ENCODE data around the gene SETD4.

SETD4 gene

DNA sequence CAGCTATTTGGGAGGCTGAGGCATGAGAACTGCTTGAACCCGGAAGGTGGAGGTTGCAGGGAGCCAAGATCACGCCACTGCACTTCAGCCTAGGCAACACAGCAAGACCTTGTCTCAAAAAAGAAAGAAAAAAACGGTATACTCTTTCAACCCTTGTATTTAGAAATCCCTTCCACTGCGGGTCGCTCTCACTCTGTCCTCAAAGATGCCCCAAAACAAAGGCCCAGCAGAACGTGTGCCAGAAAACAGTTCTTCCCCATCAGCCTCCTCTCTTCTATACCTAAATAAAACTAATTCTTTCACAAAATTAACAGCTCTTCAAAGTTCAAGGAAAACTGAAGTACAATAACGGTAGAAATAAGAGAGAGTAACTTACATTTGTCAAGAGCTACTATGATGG, 13.2 kb downstream of the SETD4 start:
- DNase-seq (ENCODE audit: low read depth in 2 of 2) = no peak

DNA sequence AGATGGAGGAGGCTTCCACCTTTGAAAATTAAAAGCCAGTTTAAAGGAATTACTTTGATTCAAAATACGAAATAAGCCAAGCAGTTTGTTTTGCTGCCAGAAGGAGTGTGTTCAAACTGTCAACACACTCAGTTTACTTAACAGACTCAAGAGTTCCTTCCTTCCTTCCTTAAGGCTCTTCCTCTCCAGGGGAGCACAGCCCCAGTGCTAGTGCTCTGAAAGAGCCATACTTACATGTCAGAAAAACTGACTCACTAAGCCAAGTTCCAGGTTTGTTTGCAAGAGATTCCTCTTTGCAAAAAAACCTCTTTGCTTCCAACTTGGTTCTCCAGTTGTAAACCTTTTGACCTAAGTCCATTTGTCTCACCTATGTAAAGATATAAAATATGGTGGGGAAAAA, 14.3 kb downstream of the SETD4 start:
- DNase-seq (ENCODE audit: low read depth in 2 of 2) = no peak

- DNase-seq (ENCODE audit: low read depth in 2 of 2) = no peak
Measured at GRCh38 chr21:36044056-36044455, 16.3 kb downstream of the SETD4 start.

DNA sequence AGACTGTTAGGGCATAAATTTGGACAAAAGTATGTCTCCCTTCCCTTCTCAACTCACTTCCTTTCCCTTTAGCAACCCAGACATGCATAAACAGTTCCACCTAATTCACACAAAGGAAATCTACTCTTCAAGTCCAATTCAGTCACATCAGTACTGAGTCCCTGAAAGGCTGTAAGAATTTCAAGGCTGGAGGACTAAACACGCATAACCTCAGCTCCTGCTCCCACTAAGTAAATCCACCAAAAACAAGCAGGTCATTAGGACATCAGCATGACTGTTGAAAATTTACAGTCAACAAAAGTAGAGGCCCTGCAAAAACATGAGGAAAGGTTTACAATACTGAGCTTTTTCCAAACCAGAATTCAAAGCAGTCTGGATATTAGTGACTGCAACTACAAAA, 18.4 kb downstream of the SETD4 start:
- no peak for DNase-seq (ENCODE audit: low read depth in 2 of 2)

GRCh38 chr21:36040389-36040788, 19.9 kb downstream of the SETD4 start:
- no peak for DNase-seq (ENCODE audit: low read depth in 2 of 2)

DNA sequence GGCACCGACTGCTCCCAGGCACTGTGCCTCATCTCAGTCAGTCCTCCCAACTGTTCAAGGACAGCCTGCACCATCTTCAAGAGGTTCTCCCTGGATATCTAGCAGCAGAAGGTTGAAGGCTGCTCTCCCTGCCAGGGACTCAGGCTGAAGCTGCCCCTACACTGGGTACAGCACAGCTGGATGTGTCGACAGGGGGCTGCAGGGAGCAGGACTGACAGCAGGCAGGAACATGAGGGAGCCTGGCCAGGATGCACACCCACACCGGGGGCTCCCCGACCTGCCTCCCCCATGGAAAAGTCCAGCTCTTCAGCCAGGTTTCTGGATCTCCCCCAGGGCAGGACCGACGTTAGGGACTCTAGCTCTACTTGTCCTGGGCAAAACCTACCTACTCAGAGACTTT, 20.5 kb downstream of the SETD4 start:
- no peak for DNase-seq (ENCODE audit: low read depth in 2 of 2)

DNA sequence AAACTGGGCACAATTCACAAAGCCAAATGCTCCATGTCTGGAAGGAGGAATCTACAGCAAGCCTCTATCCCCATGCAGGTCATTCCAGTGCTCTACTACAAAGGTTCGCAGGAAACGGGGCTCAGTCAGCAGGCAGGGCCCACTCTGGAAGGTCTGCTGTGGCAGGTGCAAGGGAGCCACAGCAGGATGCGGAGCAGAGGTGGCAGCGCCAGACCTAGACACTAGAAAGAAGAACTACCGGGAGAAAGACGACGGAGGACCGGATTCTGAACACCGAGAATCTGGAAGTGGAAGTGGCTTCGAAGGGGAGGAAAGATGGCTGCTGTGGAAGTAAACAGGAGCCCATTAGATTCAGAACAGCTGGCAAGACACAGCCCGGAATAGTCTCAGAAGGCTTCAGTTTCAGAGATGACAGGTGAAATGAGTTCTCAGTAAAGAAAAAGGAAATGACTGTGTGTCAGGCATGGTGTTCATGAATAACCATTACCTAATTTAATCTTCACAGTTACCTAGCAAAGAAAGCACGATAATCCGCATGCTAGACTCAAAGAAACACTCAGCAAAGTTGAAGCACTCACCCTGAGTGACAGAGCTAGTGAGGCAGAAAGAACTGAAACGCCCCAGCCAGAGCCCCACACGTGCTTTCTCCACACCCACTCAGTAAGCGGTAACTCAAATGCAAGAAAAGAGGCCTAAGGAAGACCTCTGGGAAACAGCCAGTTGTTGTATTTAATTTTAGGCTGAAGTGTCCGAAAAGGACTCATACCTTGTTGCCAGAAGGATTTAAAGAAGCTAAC, 21.4 kb downstream of the SETD4 start:
- DNase-seq (ENCODE audit: low read depth in 2 of 2) = no peak

DNA sequence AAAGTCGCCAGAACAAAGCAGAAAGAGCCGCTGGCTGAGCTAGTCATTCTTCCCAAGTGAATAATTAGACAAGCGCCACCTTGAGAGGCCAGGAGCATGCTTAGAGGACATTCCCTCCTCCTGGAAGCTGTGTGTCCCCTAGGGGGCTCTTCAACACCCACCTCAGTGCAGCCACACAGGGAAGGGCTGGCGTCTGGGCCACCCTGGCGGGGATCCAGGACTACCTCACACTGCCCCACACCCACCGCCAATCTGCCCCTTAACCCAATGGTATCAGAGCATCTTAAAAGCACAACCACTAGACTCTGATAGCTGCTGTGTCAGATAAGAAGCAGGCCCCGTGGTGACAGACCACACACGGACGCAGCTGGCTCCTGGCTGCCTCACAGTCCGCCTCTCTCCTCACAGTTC, 24.9 kb downstream of the SETD4 start:
- DNase-seq (ENCODE audit: low read depth in 2 of 2) = no peak

DNA sequence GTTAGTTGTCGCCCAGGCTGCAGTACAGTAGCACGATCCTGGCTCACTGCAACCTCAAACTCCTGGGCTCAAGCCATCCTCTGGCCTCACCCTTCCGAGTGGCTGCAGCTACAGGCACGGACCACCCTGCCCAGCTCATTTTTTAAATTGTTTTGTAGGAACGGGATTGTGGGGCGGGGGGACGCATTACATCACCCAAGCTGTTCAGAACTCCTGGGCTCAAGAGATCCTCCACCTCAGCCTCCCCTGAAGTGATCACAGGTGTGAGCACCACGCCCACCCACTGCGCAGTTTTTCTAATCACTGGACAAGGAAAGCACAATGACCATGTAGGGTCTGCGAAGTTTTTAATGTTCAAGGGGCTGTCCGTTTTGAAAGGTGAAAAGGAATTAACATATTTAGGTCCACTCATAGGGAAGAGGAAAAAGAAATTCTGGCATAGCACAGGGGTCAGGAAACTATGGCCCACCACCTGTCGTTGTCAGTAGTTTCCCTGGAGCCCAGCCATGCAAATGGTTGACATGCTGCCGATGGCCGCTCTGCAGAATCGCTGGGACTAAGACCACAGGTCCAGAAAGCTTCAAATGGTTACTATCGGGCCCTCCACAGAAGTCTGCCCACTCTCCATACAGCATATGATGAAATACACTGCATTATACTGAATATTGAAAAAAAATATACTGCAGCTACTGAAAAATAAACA, 26.0 kb downstream of the SETD4 start:
- DNase-seq (ENCODE audit: low read depth in 2 of 2) = no peak

- DNase-seq (ENCODE audit: low read depth in 2 of 2) = no peak
Measured at GRCh38 chr21:36032647-36033406, 27.5 kb downstream of the SETD4 start.

DNA sequence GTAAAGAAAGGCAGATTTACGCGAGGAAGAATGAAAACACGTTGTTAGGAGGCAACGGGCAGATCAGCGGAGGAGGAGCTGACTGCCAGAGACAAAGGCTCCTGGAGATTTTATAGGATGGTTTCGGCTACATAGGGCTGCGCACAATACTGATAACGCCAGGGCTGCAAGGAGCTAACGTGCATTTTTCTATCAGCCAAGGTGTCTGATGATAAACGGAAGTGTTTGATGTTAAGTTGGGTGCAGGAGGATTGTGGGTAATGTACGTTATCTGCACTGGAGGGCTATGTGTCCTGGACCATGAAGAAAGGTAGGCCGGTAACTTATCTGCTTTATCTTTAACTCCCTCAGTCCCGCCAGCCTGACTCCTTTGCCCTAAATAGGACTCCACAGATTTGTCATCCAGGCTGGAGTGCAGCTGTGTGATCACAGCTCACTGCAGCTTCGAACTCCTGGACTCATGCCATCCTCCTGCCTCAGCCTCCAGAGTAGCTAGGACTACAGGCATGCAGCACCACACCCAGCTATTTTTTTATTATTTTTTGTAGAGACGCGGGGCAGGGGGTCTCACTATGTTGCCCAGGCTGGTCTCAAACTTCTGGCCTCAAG, 29.6 kb downstream of the SETD4 start:
- DNase-seq (ENCODE audit: low read depth in 2 of 2) = no peak

DNA sequence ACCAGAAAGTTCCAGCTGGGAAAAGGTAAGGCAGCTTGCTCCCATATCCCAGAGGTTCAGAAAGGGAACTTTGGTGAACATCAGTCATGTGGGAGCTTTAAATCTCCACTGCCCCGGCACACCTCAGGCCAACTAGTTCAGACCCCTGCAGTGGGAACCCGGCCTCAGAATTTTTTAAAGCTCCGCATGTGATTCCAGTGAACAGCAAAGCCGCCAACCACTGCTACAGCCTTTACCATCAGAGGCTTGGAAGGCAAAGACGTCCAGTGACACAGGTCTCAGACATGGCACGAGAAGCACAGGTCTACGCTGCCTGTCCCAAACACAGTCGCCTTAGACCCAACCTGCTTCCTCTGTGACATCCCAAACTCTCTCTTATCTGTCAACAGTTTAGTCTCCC, 31.0 kb downstream of the SETD4 start:
- no peak for DNase-seq (ENCODE audit: low read depth in 2 of 2)

DNA sequence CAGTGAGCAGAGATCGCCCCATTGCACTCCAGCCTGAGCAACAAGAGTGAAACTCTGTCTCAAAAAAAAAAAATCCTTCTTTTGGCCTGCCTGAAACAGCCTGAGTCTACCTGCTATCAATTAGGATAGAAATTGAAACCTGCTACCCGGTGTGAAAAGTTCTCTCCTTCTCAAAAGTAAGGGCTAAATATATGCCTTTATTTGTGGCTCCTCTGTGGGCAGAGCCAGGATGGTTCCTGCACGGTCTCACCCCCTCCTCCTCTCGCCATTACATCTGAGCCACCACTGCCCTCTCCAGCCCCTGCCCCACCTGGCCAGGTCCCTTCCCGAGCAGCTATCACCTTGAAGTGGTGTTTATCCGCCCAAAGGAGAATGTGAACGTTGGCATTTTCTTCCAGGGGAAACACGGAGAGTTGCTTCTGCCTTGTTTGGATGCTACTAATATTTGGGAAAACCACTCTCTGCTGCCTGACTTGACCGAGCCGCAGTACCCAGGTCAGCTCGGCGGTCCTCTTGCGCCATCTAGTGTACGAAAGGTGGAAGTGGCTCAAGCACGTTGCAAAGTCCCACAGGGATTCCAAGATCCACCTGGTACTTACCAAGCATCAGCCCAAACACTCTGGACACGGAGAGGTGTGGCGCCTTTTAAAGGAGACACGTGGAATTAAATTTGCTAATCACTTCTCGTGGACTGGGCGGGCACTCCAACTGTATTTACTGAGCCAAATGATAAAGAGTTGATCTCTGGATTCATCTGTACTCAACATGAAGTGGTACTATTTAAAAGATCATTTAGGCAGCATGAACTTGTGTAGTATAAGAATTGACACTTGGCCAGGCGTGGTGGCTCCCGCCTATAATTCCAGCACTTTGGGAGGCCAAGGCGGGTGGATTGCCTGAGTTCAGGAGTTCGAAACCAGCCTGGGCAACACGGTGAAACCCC, 31.9 kb downstream of the SETD4 start:
- DNase-seq (ENCODE audit: low read depth in 2 of 2) = peak; percentile 32 to 48

- DNase-seq (ENCODE audit: low read depth in 2 of 2) = no peak
Measured at GRCh38 chr21:36027347-36027746, 33.0 kb downstream of the SETD4 start.

GRCh38 chr21:36024782-36025181, 35.5 kb downstream of the SETD4 start:
- DNase-seq (ENCODE audit: low read depth in 2 of 2) = no peak

DNA sequence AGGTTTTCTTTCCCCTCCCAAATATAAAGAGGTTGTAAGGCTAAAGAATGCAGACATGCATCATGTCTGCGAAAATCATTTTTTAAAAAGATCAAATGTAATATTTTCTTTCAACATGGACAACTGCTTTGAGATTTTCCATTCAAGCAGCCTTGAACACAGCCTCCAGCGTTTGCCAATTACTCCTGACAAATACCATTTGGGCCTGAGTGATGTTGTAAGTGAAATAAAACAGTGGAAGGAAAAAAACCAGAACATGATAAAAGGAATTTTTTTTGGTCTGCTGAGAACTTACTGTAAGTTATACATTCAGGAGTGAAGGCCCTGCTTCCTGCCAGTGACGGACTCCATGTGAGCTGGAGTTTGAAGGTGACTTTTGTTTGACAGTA, 37.2 kb downstream of the SETD4 start:
- no peak for DNase-seq (ENCODE audit: low read depth in 2 of 2)

DNA sequence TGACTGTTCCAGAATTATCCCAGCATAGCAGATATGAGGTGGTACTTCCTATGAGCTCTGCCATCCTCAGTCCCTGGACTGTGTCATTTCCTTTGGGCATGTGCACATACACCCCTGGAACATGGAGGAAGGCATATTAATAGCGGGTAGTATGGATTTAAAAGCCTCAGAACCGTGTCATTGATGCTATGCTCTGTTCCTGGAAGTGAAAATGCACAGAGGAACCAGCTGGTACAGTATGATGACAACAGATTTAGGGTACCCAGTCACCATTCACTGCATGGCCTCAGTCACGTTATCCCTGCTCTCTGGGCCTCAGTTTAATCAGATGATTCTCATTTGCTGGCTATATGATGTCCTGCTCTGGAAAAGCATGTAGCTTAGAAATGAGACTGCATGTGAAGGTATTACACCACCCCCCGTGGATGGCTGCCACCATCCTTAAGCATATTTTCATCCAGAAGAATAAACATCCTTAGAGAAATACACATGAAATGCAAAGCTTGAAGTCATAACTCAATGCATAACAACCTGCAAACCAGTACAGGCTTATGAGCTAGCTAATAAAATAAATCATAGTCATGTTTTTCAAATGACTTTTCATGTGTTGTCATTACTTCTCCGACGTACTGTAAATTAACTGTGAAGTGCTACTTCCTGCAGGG, 37.8 kb downstream of the SETD4 start:
- no peak for DNase-seq (ENCODE audit: low read depth in 2 of 2)

- no peak for DNase-seq (ENCODE audit: low read depth in 2 of 2)
Measured at GRCh38 chr21:36021251-36021837, 39.0 kb downstream of the SETD4 start.

DNA sequence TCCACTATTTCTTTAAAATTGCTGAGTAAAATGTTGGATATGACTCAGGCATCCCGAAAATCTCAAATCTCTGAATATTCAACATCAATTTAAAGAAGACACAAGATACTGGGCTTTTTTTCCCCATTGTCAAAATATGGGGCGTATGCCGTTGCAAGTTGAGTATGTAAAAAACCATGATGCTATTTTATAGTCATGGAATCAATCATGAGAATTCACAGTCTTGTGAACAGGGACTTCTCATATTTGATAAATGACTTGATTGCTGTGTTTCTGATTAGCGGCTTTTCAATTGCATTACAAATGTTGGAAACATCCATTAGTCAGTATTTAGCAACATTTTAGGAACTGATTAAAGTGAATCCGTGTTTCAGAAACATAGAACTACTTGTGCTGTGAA, 45.3 kb downstream of the SETD4 start:
- no peak for DNase-seq (ENCODE audit: low read depth in 2 of 2)

- DNase-seq (ENCODE audit: low read depth in 2 of 2) = no peak
Measured at GRCh38 chr21:36010801-36011200, 49.5 kb downstream of the SETD4 start.
